Measurements from ENCODE around the gene METRN.

Gene METRN

GRCh38 chr16:761625-762513 is 47.0 kb downstream of the METRN start:
- DNase-seq: no peak

DNA sequence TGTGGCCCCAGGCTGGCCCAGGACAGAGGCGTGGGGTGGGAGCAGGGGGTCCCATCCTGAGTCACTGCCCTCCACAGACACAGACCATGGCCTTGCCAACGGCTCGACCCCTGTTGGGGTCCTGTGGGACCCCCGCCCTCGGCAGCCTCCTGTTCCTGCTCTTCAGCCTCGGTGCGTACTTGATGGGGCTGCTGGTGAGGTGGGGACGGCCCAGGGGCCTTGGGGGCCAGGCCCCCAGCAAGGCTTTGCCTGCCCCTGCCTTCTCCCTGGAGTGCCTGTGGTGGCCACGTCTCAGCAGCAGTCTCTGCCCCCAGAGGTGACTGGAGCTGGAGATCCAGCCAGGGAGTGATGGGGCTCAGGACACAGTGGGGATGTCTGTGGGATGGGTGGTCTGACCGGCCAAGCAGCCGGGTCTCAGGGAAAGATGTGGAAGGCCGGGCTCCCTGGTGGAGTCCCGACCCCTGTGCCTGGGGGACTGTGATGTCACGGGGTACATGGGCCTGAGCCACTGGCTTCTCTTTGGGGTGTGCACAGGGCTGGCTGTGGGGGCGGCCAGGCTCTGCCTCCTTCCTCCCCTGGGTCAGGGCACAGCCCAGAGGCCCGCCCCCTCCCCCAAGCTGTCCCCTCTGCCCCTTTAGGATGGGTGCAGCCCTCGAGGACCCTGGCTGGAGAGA is 47.8 kb downstream of the METRN start:
- DNase-seq: no peak

GRCh38 chr16:763369-764183 is 48.7 kb downstream of the METRN start:
- no peak for DNase-seq

GRCh38 chr16:764184-764750 is 49.3 kb downstream of the METRN start:
- no peak for DNase-seq

GRCh38 chr16:764848-765487 is 50.0 kb downstream of the METRN start:
- DNase-seq: no peak

DNA sequence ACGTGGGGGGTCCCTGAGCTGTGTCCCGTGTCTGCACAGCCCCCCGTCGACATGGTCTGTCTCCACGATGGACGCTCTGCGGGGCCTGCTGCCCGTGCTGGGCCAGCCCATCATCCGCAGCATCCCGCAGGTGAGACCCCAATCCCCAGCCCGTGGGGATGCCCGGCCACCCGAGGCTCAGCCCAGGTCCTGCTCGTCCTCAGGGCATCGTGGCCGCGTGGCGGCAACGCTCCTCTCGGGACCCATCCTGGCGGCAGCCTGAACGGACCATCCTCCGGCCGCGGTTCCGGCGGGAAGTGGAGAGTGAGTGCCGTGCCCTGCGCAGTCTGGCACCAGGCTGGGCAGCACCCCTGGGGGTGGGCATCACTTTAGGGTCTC is 50.6 kb downstream of the METRN start:
- DNase-seq: no peak

- DNase-seq: no peak
Measured at GRCh38 chr16:766008-766819, 51.3 kb downstream of the METRN start.

- DNase-seq: no peak
Measured at GRCh38 chr16:766820-767640, 52.1 kb downstream of the METRN start.

GRCh38 chr16:767743-768235 is 52.9 kb downstream of the METRN start:
- DNase-seq: no peak

GRCh38 chr16:768428-768827 is 53.5 kb downstream of the METRN start:
- no peak for DNase-seq
